HG03442 (cell line): Measurements from ENCODE around the gene TNFRSF12A.

Experiments
- ATAC-seq: cut with Tn5 transposase; IDR thresholded peaks from one replicate; pipeline ENCODE4 v1.9.1; 2021; ENCODE audit warnings: mild to moderate bottlenecking, moderate library complexity; ENCODE audit not compliant: unreplicated experiment

The TNFRSF12A gene

DNA sequence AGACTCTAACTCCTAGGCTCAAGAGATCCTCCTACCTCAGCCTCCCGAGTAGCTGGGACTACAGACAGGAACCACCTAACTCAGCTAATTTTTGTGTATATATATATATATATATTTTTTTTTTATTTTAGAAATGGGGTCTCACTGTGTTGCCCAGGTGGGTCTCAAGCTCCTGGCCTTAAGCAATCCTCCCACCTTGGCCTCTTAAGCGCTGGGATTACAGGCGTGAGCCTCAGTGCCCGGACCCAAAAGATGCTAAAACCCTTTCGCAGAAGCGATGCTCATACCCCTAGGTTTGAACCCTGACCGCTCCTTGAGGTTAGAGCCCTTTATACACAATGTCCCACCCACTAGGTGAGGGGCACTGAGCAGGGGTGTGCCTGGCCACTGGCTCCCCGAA lies 9.7 kb upstream of the TNFRSF12A start:
- no peak for ATAC-seq

GRCh38 chr16:3012246-3012645 lies 7.9 kb upstream of the TNFRSF12A start:
- no peak for ATAC-seq

DNA sequence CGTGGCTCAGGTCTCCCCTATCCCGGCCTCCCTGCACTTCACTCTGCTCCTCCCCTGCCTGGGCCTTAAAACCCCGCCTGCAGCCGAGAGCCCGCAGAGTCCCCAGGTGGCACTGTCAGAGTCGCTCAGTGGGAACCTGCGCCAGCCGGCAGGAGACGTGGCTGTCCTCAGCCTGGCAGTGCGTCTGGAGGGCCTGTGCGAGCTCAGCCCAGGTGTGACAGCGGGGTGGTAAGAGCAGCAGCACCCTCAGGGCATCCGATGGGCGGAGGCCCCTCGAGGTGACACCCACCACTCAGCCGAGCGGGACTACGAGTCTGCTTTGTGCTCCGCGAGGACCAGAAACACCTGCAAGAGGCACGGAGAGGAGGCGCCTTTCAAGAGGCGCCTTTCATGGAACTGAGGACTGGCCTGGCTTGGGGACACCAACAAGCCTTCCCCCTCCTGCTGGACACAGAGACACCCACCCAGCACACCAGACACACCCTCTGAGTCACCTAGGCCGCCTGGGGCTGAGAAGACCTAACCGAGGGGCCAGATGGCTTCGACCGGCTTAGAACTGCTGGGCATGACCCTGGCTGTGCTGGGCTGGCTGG lies 7.2 kb upstream of the TNFRSF12A start, which contains the start of gene CLDN9:
CLDN9 (plus strand) TSS at position 96 of the 593 bp plus-strand sequence; CDS start at position 536, 440 bp downstream.
- no peak for ATAC-seq

GRCh38 chr16:3013491-3013951 lies 6.6 kb upstream of the TNFRSF12A start:
- ATAC-seq = no peak

GRCh38 chr16:3013998-3014690 lies 6.0 kb upstream of the TNFRSF12A start:
- ATAC-seq = no peak

GRCh38 chr16:3014971-3015370 lies 5.2 kb upstream of the TNFRSF12A start:
- ATAC-seq = no peak

DNA sequence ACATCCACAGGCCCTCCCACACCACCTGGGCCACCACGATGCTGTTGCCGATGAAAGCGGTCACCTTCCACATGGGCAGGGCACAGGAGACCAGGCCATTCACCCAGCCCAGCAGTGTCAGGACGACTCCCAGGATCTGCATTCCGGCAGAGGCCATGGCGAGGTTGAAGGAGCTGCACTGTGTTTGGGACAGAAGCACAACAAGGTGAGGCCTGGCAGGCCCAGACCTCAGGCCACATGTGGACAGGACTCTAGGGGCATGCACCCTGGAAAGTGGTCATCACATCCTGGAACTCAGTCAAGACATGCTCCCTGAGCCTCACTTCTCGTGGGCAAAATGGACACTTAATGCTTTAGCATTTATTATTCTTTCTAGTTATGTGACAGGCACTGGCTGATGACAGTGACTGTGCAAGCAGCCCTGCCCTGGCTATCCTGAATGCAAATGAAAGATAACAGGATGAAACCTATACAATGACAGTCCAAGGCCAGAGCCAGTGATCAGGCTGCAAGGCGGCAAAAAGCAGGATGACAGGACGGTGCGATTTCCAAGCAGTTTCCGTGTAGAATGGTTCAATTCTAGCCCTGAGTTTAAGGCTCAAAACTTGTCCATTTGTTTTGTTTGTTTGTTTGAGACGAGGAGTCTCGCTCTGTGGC lies 4.2 kb upstream of the TNFRSF12A start:
- ATAC-seq = no peak

- no peak for ATAC-seq
Observed at GRCh38 chr16:3017344-3017743, 2.8 kb upstream of the TNFRSF12A start.

DNA sequence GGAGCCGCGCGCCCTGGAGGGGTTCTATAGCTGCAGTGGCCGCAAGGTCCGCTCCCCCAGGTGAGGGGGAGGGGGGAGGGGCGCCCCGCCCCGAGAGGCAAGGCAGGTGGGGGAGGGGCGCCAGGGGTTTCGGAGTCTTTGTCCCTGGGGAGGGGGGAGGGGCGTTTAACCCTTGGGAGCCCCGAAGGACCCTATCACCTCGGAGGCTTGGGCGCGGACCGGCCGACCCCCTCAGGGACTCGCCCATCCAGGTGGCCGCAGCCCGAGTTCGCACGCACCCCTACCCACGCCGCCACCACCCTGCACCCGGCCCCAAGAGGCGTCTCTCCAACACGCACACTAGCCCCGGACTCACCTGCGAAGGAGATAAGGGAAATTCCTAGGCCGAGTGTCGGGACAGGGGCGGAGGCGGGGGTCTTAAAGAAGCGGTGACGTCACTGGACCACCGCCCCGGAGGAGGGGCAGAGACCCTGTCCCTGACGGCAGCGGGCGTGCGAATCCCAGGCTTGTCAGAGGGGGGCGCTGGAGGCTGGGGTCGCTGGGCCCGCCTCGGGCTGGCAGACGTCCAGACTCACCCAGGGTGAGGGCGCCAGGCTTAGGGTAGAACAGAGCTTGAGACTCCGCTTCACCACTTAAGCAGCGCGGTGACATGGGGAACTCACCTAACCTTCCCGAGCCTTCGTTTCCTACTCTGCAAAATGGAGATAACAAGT lies 2.2 kb upstream of the TNFRSF12A start, which contains the start of gene CLDN6:
CLDN6 (minus strand) TSS at position 390 of the 713 bp plus-strand sequence. CDS start 2,162 bp downstream, outside the sequence.
- no peak for ATAC-seq

- ATAC-seq = no peak
Observed at GRCh38 chr16:3019594-3020246, 448 bp upstream of the TNFRSF12A start.

- no peak for ATAC-seq
Observed at GRCh38 chr16:3020604-3021448, 658 bp downstream of the TNFRSF12A start.

DNA sequence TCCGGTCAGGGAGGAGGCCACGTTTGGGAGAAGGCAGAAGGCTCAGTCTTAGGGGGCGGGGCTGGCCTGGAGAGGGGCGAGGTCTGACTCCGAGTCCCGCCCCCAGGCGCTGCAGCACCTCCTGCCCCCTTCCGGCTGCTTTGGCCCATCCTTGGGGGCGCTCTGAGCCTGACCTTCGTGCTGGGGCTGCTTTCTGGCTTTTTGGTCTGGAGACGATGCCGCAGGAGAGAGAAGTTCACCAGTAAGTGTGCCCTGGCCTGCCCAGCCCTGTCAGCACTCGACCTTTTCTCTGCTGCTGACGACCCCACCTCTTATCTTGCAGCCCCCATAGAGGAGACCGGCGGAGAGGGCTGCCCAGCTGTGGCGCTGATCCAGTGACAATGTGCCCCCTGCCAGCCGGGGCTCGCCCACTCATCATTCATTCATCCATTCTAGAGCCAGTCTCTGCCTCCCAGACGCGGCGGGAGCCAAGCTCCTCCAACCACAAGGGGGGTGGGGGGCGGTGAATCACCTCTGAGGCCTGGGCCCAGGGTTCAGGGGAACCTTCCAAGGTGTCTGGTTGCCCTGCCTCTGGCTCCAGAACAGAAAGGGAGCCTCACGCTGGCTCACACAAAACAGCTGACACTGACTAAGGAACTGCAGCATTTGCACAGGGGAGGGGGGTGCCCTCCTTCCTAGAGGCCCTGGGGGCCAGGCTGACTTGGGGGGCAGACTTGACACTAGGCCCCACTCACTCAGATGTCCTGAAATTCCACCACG lies 1.5 kb downstream of the TNFRSF12A start:
- no peak for ATAC-seq

- no peak for ATAC-seq
Observed at GRCh38 chr16:3022208-3022683, 2.1 kb downstream of the TNFRSF12A start.

DNA sequence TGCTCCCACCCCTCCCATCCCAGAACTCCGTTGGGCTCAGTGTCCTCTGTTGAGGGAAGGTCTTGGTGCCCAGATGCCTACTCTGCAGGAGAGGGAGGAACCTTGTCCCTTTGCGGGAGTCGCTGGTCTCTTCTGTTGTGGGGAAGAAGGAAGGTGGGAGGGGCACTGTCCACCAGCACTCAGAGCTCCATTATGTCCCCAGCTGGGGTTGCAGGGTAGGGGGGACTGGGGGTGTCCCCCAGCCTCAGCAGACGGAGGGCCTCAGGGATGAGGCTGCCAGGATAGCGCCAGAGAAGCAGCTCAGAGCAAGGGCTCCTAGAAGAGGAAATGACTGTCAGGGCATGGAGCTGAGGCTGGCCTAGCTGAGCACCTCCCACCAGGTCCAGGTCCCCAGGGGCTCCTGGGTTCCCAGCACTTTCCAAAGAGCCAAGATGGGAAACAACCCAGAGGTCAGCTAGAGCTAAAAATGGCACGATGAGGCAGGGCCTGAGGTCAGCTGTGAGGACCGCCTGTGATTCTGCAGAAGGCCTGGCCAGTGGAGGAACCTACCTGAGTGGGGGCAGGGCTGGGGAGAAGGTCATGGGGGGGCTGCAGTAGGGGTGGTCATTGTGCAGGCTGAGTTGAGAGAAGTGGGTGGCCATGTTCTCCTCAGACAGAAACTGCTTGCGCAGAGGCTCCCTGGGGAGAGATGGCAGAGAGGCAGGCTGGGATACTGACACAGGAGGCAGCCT lies 2.7 kb downstream of the TNFRSF12A start:
- ATAC-seq = no peak

GRCh38 chr16:3023415-3023668 lies 3.2 kb downstream of the TNFRSF12A start:
- no peak for ATAC-seq

DNA sequence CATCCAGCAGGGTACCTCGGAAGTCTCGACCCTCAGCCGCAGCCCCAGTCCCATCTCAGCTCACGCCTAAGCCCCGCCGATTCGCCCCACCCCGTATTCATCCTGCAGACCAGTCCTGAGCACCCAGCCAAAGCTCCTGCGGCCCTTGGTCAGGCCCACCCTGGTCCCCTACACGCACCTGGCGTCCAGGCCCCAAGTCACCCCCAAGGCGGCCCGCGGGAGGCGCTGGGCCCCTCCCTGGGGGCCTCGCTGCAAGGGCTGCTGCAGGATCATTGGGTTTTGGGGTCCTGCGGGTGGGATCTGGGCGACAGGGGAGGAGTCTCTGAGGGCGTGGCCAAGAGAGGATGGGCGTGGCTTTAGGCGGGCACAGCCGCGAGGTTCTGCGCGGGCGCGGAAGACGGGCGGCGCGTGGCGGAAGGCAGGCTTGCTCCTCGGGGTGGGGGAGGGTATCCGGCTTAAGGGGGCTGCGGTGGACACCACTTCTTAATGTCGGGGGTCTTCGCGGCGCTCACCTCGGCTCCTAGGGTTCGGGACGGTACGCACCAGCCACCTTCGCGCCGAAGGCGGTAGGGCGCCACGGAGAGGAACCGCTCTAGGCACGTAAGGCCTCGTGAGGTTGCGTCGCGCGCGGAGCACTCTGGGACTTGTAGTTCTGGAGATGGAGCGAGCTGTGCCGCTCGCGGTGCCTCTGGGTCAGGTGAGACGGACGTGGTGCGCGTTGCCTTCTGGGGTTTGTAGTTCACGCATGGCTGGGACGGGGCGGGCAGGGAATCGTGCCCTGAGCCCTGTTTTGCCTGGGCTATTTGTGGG lies 3.7 kb downstream of the TNFRSF12A start, which contains the start of the genes HCFC1R1 and THOC6:
HCFC1R1 (minus strand) TSS at position 274 of the 810 bp plus-strand sequence; CDS start at position 273, 1 bp downstream.
THOC6 (plus strand) TSS at position 367 of the 810 bp plus-strand sequence; CDS start at position 659, 292 bp downstream.
- peak; percentile 66 for ATAC-seq
